Lower leg skin (tissue), 3 donors: ENCODE measurements around the gene TCEANC2.

ENCODE experiments used
- CTCF ChIP-seq, 3 donors: fragments of 450-650 bp; IDR thresholded peaks; one replicate each; pipeline ENCODE4 v1.5.1; 2016; ENCODE audit warnings: antibody characterized with exemption in 3 of 3, mild to moderate bottlenecking in 3 of 3, moderate library complexity in 2 of 3
- POLR2A ChIP-seq, 2 donors: fragments of 450-650 bp; IDR thresholded peaks; one replicate each; pipeline ENCODE4 v1.6.1; 2016 to 2017; ENCODE audit warnings: antibody characterized with exemption in 2 of 2, mild to moderate bottlenecking in 1 of 2, moderate library complexity in 1 of 2

- no peak for TF ChIP-seq CTCF (IDR thresholded peaks at IDR 0.05)
- no peak for TF ChIP-seq POLR2A (IDR thresholded peaks at IDR 0.05)
These were observed 16.4 kb downstream of the TCEANC2 start for GRCh38 chr1:54069791-54070170.
